Measurements from ENCODE around the gene ADAMTS10. TPM values are rescaled to one million over a fixed set of nuclear protein-coding genes. Genes with fewer than 3 reads are reported as not detected.
A peak's percentile ranks its signal among the peaks of the same experiment; 100 is the strongest.

ADAMTS10 gene
- total RNA-seq, 4 donors from 2014 or later: 15.7 to 45.3 (median 22.8) TPM

DNA sequence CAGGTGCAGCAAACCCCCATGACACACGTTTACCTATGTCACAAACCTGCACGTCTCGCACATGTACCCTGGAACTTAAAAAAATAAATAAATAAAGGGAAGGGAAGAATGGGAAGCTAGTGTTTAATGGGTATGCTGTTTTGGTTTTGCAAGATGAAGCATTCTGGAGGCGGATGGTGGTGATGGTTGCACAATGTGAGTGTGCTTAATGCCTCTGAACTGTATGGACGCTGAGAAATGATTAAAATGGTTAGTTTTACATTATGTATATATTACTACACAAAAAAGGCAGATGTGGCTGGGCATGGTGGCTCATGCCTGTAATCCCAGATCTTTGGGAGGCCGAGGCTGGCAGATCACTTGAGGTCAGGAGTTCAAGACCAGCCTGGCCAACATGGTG is 37.7 kb upstream of the ADAMTS10 start:
- WGBS, 2 donors (ENCODE audit: low coverage in 1 of 2): 60 to 62% methylated on average over 5 to 6 of the region's 6 CpGs
- Histone ChIP-seq H3K27ac (no peak overlapping the region), H3K9me3 (no peaks in the 10 kb centered on the region), H3K4me3 (no peak overlapping the region), H3K27me3 (peaks cover 50% of the 10 kb centered on the region), H3K4me1 (no peaks in the 10 kb centered on the region), H3K36me3 (no peaks in the 10 kb centered on the region)
- TF ChIP-seq POLR2AphosphoS5 (IDR thresholded peaks at IDR 0.05): no peak
- TF ChIP-seq, protein P1, sequence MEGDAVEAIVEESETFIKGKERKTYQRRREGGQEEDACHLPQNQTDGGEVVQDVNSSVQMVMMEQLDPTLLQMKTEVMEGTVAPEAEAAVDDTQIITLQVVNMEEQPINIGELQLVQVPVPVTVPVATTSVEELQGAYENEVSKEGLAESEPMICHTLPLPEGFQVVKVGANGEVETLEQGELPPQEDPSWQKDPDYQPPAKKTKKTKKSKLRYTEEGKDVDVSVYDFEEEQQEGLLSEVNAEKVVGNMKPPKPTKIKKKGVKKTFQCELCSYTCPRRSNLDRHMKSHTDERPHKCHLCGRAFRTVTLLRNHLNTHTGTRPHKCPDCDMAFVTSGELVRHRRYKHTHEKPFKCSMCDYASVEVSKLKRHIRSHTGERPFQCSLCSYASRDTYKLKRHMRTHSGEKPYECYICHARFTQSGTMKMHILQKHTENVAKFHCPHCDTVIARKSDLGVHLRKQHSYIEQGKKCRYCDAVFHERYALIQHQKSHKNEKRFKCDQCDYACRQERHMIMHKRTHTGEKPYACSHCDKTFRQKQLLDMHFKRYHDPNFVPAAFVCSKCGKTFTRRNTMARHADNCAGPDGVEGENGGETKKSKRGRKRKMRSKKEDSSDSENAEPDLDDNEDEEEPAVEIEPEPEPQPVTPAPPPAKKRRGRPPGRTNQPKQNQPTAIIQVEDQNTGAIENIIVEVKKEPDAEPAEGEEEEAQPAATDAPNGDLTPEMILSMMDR (IDR thresholded peaks at IDR 0.05): no peak
- no peak for ATAC-seq

GRCh38 chr19:8643860-8644653 is 33.5 kb upstream of the ADAMTS10 start:
- Histone ChIP-seq H3K27me3 (peaks cover 64% of the 10 kb centered on the region), H3K9me3 (peaks cover 0 to 17% (median 0%) of the 10 kb centered on the region in 3 donors), H3K4me3 (no peak overlapping the region), H3K36me3 (no peaks in the 10 kb centered on the region), H3K27ac (no peak overlapping the region), H3K4me1 (no peaks in the 10 kb centered on the region)
- 62 to 69% methylated on average over 3 to 7 of the region's 7 CpGs for WGBS, 2 donors (ENCODE audit: low coverage in 1 of 2)
- ATAC-seq: no peak
- TF ChIP-seq POLR2A (IDR thresholded peaks at IDR 0.05): no peak
- TF ChIP-seq, protein P1 (IDR thresholded peaks at IDR 0.05): no peak
- no peak for TF ChIP-seq EP300 (IDR thresholded peaks at IDR 0.05)
- TF ChIP-seq POLR2AphosphoS5 (IDR thresholded peaks at IDR 0.05): no peak

DNA sequence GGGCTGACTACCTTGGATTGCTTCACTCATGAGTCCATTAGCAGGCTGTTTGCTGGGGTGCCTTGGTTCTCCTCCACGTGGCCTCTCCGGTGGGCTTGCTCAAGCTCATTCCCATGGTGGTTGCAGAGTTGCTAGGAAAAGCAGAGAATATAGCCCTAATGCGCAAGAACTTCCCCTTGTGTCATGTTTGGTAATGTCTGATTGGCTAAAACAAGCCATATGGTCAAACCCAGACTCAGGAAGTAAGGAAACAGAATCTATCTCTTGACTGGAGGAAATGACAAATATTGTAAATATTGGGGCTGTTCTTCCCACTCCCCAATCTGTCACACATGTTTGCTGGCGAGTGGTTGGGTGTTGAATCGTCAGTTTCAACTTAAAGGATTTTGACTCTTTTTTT is 32.0 kb upstream of the ADAMTS10 start:
- Histone ChIP-seq H3K9me3 (peaks cover 0 to 17% (median 0%) of the 10 kb centered on the region in 3 donors), H3K36me3 (no peaks in the 10 kb centered on the region), H3K4me1 (peaks cover 0 to 6% (median 0%) of the 10 kb centered on the region in 3 donors), H3K27me3 (peaks cover 51% of the 10 kb centered on the region), H3K27ac (no peak overlapping the region), H3K4me3 (no peak overlapping the region)
- TF ChIP-seq, protein P1 (IDR thresholded peaks at IDR 0.05): no peak
- TF ChIP-seq EP300 (IDR thresholded peaks at IDR 0.05) (no peak), POLR2AphosphoS5 (IDR thresholded peaks at IDR 0.05) (no peak), POLR2A (IDR thresholded peaks at IDR 0.05) (no peak)
- WGBS, 2 donors (ENCODE audit: low coverage in 1 of 2): 54 to 76% methylated on average over 2 to 3 of the region's 5 CpGs
- no peak for ATAC-seq

GRCh38 chr19:8641908-8642547 is 31.5 kb upstream of the ADAMTS10 start:
- no peaks in the 10 kb centered on the region for H3K36me3 ChIP-seq
- H3K27ac ChIP-seq: no peak overlapping the region
- WGBS, 2 donors (ENCODE audit: low coverage in 1 of 2): 0 to 50% methylated on average over 2 to 4 of the region's 4 CpGs
- H3K4me3 ChIP-seq: no peak overlapping the region
- H3K4me1 ChIP-seq: peaks cover 0 to 6% (median 0%) of the 10 kb centered on the region in 3 donors
- H3K27me3 ChIP-seq: peaks cover 47% of the 10 kb centered on the region
- H3K9me3 ChIP-seq: peaks cover 0 to 17% (median 0%) of the 10 kb centered on the region in 3 donors
- ATAC-seq: no peak
- no peak for TF ChIP-seq EP300 (IDR thresholded peaks at IDR 0.05)
- TF ChIP-seq, protein P1 (IDR thresholded peaks at IDR 0.05): peak in 3 of 4 experiments; percentile 34 to 59 (median 45)
